Liver (tissue), 10 donors: ENCODE measurements around the gene RPTOR. TPM values are rescaled to one million over a fixed set of nuclear protein-coding genes. Genes with fewer than 3 reads are reported as not detected.

Experiments used
- DNase-seq: peaks from one replicate; pipeline ENCODE4 v3.0.0-alpha.2; 2017; ENCODE audit warnings: low spot score
- H3K27ac ChIP-seq, 2 donors: one replicate each; pipeline ENCODE4 v1.7.0; 2013; ENCODE audit warnings: inconsistent platforms in 2 of 2, low read length in 2 of 2, control low read depth in 1 of 2, low read depth in 1 of 2, mild to moderate bottlenecking in 1 of 2
- H3K27me3 ChIP-seq, 4 donors: one replicate each; pipeline versions ENCODE4 v1.6.1 to v1.7.0; 2013; ENCODE audit warnings: low read length in 3 of 4, inconsistent platforms in 1 of 4, mild to moderate bottlenecking in 1 of 4, moderate library complexity in 1 of 4; ENCODE audit not compliant: control insufficient read depth in 4 of 4, insufficient read depth in 4 of 4
- H3K36me3 ChIP-seq, 4 donors: one replicate each; pipeline versions ENCODE4 v1.6.1 to v1.7.0; 2013; ENCODE audit warnings: low read length in 3 of 4, mild to moderate bottlenecking in 3 of 4, low read depth in 1 of 4, moderate library complexity in 1 of 4; ENCODE audit not compliant: control insufficient read depth in 4 of 4, insufficient read depth in 3 of 4
- H3K4me1 ChIP-seq, 4 donors: one replicate each; pipeline versions ENCODE4 v1.6.1 to v1.7.0; 2013; ENCODE audit warnings: low read length in 3 of 4, mild to moderate bottlenecking in 3 of 4, moderate library complexity in 1 of 4; ENCODE audit not compliant: control insufficient read depth in 4 of 4, insufficient read depth in 4 of 4
- H3K4me3 ChIP-seq, 3 donors: one replicate each; pipeline versions ENCODE4 v1.6.1 to v1.7.0; 2013; ENCODE audit warnings: low read length in 3 of 3, control low read depth in 1 of 3, low read depth in 1 of 3, mild to moderate bottlenecking in 1 of 3
- H3K9ac ChIP-seq, 2 donors: one replicate each; pipeline ENCODE4 v1.7.0; 2013; ENCODE audit warnings: low read length in 2 of 2, mild to moderate bottlenecking in 2 of 2, moderate library complexity in 2 of 2, control low read depth in 1 of 2, low read depth in 1 of 2
- H3K9me3 ChIP-seq, 4 donors: one replicate each; pipeline versions ENCODE4 v1.6.1 to v1.7.0; 2013; ENCODE audit warnings: low read length in 3 of 4; ENCODE audit not compliant: control insufficient read depth in 4 of 4
- EGR1 ChIP-seq, 2 donors: IDR thresholded peaks; 2 replicates each; pipeline ENCODE4 v1.6.1; 2016 to 2018; ENCODE audit warnings: antibody characterized with exemption in 2 of 2, low read depth in 2 of 2
- FOXA1 ChIP-seq: IDR thresholded peaks from 2 replicates; pipeline ENCODE4 v1.6.1; 2016; ENCODE audit warnings: antibody characterized with exemption
- FOXA2 ChIP-seq: IDR thresholded peaks from 2 replicates; pipeline ENCODE4 v1.6.1; 2016; ENCODE audit warnings: antibody characterized with exemption
- GABPA ChIP-seq, 2 donors: IDR thresholded peaks in 1 of 2; conservative IDR thresholded peaks in 1 of 2; 2 replicates each; pipeline ENCODE4 v1.6.1; 2016; ENCODE audit warnings: antibody characterized with exemption in 2 of 2, mild to moderate bottlenecking in 1 of 2, moderate library complexity in 1 of 2
- HNF4G ChIP-seq: IDR thresholded peaks from 2 replicates; pipeline ENCODE4 v1.6.1; 2016; ENCODE audit warnings: antibody characterized with exemption
- JUND ChIP-seq, 2 donors: IDR thresholded peaks; 2 replicates each; pipeline ENCODE4 v1.6.1; 2016; ENCODE audit warnings: antibody characterized with exemption in 2 of 2
- NR2F2 ChIP-seq: IDR thresholded peaks from 2 replicates; pipeline ENCODE4 v1.6.1; 2016; ENCODE audit warnings: antibody characterized with exemption
- RAD21 ChIP-seq, 2 donors: IDR thresholded peaks; 2 replicates each; pipeline ENCODE4 v1.6.1; 2016; ENCODE audit warnings: antibody characterized with exemption in 2 of 2, mild to moderate bottlenecking in 2 of 2
- RXRA ChIP-seq, 2 donors: IDR thresholded peaks; 2 replicates each; pipeline ENCODE4 v1.6.1; 2017 to 2018; ENCODE audit warnings: antibody characterized with exemption in 2 of 2, mild to moderate bottlenecking in 1 of 2
- YY1 ChIP-seq: IDR thresholded peaks from 2 replicates; pipeline ENCODE4 v1.6.1; 2016; ENCODE audit warnings: antibody characterized with exemption, mild to moderate bottlenecking
- WGBS: extraction: QIAGEN DNeasy Blood & Tissue Kit; methylation state at CpG from one replicate; pipeline ENCODE4 v1.1.7; 2013; 5-methylcytosine and 5-hydroxymethylcytosine counted together
- polyA plus RNA-seq, 2 donors: library from polyadenylated mRNA; stranded (reverse) in 1 of 2; unstranded in 1 of 2; fragments of 200-250 nt in 1 of 2; fragments of >200 nt in 1 of 2; fragmentation: Nextera tagmentation in 1 of 2; extraction: Ambion mirVana in 1 of 2; gene quantifications; one replicate each; pipeline versions ENCODE4 v1.2.1 to v1.2.3, GENCODE V29; 2013 to 2015
- small RNA-seq: library from RNA; depleted of rRNA; stranded (forward); fragments of <200 nt; gene quantifications from one replicate; pipeline ENCODE3, GENCODE V24; 2014
- total RNA-seq, 2 donors: library from RNA; depleted of rRNA; stranded (reverse); fragments of >200 nt; gene quantifications; one replicate each; pipeline ENCODE4 v1.2.3, GENCODE V29; 2014
- TF ChIP-seq, protein P1 (sequence below): IDR thresholded peaks from 2 replicates; pipeline ENCODE4 v1.6.1; 2016; ENCODE audit warnings: antibody characterized with exemption
- TF ChIP-seq, protein P2 (sequence below): IDR thresholded peaks from 2 replicates; pipeline ENCODE4 v1.6.1; 2016; ENCODE audit warnings: antibody characterized with exemption, mild to moderate bottlenecking
- TF ChIP-seq, protein P3 (sequence below): IDR thresholded peaks from 2 replicates; pipeline ENCODE4 v1.6.1; 2016; ENCODE audit warnings: antibody characterized with exemption
- donor health status: healthy.
- donor health status: healthy.
- donor health status: healthy.
- donor health status: healthy.
- donor health status: healthy.

RPTOR gene
- total and polyA plus RNA-seq, 4 donors: 4.8 to 25.4 (median 11.6) TPM

DNA sequence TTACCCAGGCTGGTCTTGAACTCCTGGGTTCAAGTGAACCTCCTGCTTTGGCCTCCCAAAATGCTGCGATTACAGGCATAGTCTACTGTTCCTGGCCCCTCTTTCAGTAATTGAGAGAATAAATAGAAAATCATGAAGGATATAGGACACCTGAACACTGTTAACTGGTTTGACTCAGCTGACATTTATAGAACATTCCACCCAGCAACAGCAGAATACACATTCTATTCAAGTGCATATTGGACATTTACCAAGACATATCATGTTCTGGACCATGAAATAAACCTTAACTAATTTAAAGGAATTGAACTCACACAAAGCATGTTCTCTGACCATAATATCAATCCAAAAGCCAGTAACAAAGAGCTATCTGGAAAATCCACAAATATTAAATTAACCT is 470.5 kb downstream of the RPTOR start:
- Histone ChIP-seq H3K9me3 (no peaks in the 10 kb centered on the region), H3K9ac (no peak overlapping the region), H3K27me3 (no peaks in the 10 kb centered on the region), H3K36me3 (no peaks in the 10 kb centered on the region), H3K4me3 (no peak overlapping the region), H3K27ac (no peak overlapping the region), H3K4me1 (peaks cover 0 to 6% (median 4%) of the 10 kb centered on the region in 4 donors)
- WGBS: 93% methylated on average over 1 of the region's 1 CpG
- TF ChIP-seq, protein P1, sequence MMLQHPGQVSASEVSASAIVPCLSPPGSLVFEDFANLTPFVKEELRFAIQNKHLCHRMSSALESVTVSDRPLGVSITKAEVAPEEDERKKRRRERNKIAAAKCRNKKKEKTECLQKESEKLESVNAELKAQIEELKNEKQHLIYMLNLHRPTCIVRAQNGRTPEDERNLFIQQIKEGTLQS: no peak
- TF ChIP-seq EGR1 (IDR thresholded peaks at IDR 0.05; ENCODE audit: low read depth in 2 of 2): no peak
- TF ChIP-seq YY1: no peak
- TF ChIP-seq, protein P2, sequence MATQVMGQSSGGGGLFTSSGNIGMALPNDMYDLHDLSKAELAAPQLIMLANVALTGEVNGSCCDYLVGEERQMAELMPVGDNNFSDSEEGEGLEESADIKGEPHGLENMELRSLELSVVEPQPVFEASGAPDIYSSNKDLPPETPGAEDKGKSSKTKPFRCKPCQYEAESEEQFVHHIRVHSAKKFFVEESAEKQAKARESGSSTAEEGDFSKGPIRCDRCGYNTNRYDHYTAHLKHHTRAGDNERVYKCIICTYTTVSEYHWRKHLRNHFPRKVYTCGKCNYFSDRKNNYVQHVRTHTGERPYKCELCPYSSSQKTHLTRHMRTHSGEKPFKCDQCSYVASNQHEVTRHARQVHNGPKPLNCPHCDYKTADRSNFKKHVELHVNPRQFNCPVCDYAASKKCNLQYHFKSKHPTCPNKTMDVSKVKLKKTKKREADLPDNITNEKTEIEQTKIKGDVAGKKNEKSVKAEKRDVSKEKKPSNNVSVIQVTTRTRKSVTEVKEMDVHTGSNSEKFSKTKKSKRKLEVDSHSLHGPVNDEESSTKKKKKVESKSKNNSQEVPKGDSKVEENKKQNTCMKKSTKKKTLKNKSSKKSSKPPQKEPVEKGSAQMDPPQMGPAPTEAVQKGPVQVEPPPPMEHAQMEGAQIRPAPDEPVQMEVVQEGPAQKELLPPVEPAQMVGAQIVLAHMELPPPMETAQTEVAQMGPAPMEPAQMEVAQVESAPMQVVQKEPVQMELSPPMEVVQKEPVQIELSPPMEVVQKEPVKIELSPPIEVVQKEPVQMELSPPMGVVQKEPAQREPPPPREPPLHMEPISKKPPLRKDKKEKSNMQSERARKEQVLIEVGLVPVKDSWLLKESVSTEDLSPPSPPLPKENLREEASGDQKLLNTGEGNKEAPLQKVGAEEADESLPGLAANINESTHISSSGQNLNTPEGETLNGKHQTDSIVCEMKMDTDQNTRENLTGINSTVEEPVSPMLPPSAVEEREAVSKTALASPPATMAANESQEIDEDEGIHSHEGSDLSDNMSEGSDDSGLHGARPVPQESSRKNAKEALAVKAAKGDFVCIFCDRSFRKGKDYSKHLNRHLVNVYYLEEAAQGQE: no peak
- TF ChIP-seq GABPA (IDR thresholded peaks at IDR 0.05 in 1 of 2, conservative IDR thresholded peaks at IDR 0.05 in 1 of 2): no peak
- no peak for TF ChIP-seq HNF4G
- TF ChIP-seq NR2F2: no peak
- TF ChIP-seq RAD21 (IDR thresholded peaks at IDR 0.05): no peak
- TF ChIP-seq JUND (IDR thresholded peaks at IDR 0.05): no peak
- no peak for TF ChIP-seq FOXA1
- no peak for TF ChIP-seq FOXA2
- TF ChIP-seq, protein P3, sequence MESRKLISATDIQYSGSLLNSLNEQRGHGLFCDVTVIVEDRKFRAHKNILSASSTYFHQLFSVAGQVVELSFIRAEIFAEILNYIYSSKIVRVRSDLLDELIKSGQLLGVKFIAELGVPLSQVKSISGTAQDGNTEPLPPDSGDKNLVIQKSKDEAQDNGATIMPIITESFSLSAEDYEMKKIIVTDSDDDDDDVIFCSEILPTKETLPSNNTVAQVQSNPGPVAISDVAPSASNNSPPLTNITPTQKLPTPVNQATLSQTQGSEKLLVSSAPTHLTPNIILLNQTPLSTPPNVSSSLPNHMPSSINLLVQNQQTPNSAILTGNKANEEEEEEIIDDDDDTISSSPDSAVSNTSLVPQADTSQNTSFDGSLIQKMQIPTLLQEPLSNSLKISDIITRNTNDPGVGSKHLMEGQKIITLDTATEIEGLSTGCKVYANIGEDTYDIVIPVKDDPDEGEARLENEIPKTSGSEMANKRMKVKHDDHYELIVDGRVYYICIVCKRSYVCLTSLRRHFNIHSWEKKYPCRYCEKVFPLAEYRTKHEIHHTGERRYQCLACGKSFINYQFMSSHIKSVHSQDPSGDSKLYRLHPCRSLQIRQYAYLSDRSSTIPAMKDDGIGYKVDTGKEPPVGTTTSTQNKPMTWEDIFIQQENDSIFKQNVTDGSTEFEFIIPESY: no peak
- no peak for TF ChIP-seq RXRA (IDR thresholded peaks at IDR 0.05)
- no peak for DNase-seq

Small RNA genes lying within 50 kb of the gene (small RNA-seq; reads per million reads assigned to genes)
- not detected for gene AC120024.2
- not detected for gene AC120024.3

Other genes with a start within 250 kb of the RPTOR start
- 10 to 100 TPM in 1 of 2 donors, 1 to 10 TPM in 1; 5.7 to 10.7 TPM for gene ENDOV, start 129.7 kb upstream of the RPTOR start, total RNA-seq
- gene ENDOV, start 129.7 kb upstream of the RPTOR start, polyA plus RNA-seq: 10 to 100 TPM in 1 of 2 donors, 1 to 10 TPM in 1; 5.8 to 11.9 TPM
- gene NPTX1, start 68.2 kb upstream of the RPTOR start, total RNA-seq: under 1 TPM in 1 of 2 donors, not detected in 1; under 0.01 TPM
- not detected for gene NPTX1, start 68.2 kb upstream of the RPTOR start, polyA plus RNA-seq